Aorta (tissue), 5 donors: ENCODE data around the gene CAMSAP3. TPM values are rescaled to one million over a fixed set of nuclear protein-coding genes. Genes with fewer than 3 reads are reported as not detected.
"Not testable (repeated sequence)": the region's sequence is repeated elsewhere in the genome, so short reads cannot be mapped to it uniquely, and the experiment has no call there.

Source experiments
- ATAC-seq: fragments of 200-7000 bp; cut with Tn5 transposase; one replicate; pipeline ENCODE4 v1.9.1; 2022; ENCODE audit warnings: moderate library complexity; ENCODE audit not compliant: low FRiP score
- DNase-seq, 2 donors: peaks; one replicate each; pipeline ENCODE4 v3.0.0-alpha.2; 2020
- H3K27ac ChIP-seq, 2 donors: one replicate each; pipeline ENCODE4 v1.5.1; 2013; ENCODE audit warnings: low read length in 2 of 2, mild to moderate bottlenecking in 2 of 2, moderate library complexity in 2 of 2, control low read depth in 1 of 2, inconsistent platforms in 1 of 2, low read depth in 1 of 2
- H3K27me3 ChIP-seq, 2 donors: one replicate each; pipeline ENCODE4 v1.6.1; 2013; ENCODE audit warnings: control low read depth in 1 of 2, low read length in 1 of 2, mild to moderate bottlenecking in 1 of 2, moderate library complexity in 1 of 2; ENCODE audit not compliant: insufficient read depth in 2 of 2, control insufficient read depth in 1 of 2
- H3K36me3 ChIP-seq, 2 donors: one replicate each; pipeline ENCODE4 v1.6.1; 2013; ENCODE audit warnings: control low read depth in 1 of 2, low read length in 1 of 2, mild to moderate bottlenecking in 1 of 2; ENCODE audit not compliant: insufficient read depth in 2 of 2, control insufficient read depth in 1 of 2
- H3K4me1 ChIP-seq, 2 donors: one replicate each; pipeline ENCODE4 v1.6.1; 2013; ENCODE audit warnings: low read length in 2 of 2, control low read depth in 1 of 2, mild to moderate bottlenecking in 1 of 2, moderate library complexity in 1 of 2; ENCODE audit not compliant: insufficient read depth in 2 of 2, control insufficient read depth in 1 of 2
- H3K4me3 ChIP-seq, 2 donors: one replicate each; pipeline ENCODE4 v1.5.1; 2013; ENCODE audit warnings: low read length in 2 of 2, control low read depth in 1 of 2, mild to moderate bottlenecking in 1 of 2
- H3K9me3 ChIP-seq: one replicate; pipeline ENCODE4 v1.6.1; 2013; ENCODE audit warnings: mild to moderate bottlenecking, low read length; ENCODE audit not compliant: control insufficient read depth
- WGBS, 2 donors: extraction: QIAGEN DNeasy Blood & Tissue Kit; methylation state at CpG; one replicate each; pipeline ENCODE4 v1.1.7; 2013; 5-methylcytosine and 5-hydroxymethylcytosine counted together
- intact Hi-C, 2 donors: fragments of 100-400 bp; cut with DNase I; formaldehyde crosslinking; loops; one replicate each; pipeline versions ENCODE4 v1.14.2 to v1.15.0; 2022
- polyA plus RNA-seq, 2 donors: library from polyadenylated mRNA; stranded (reverse); fragments of 200-250 nt; gene quantifications; one replicate each; pipeline ENCODE4 v1.2.3, GENCODE V29; 2013
- total RNA-seq, 2 donors: library from RNA; stranded (reverse); fragmentation: NEBNext Ultra II Directional; extraction: Animal tissue kit (Norgen Biotek cat#: 25700); gene quantifications; one replicate each; pipeline ENCODE4 v1.2.1, GENCODE V29; 2021
- donor health status: healthy with polysubstance abuse.
- donor health status: Bipolar disorder and iron deficiency.
- donor health status: DM: no; HTN: no; CAD: no.
- donor health status: DM: no; HTN: no; CAD: no.
- donor health status: DM: yes; HTN: yes; CAD: no.

CAMSAP3 gene
- total and polyA plus RNA-seq, 4 donors: 0.05 to 5.0 TPM; not detected in 2

DNA sequence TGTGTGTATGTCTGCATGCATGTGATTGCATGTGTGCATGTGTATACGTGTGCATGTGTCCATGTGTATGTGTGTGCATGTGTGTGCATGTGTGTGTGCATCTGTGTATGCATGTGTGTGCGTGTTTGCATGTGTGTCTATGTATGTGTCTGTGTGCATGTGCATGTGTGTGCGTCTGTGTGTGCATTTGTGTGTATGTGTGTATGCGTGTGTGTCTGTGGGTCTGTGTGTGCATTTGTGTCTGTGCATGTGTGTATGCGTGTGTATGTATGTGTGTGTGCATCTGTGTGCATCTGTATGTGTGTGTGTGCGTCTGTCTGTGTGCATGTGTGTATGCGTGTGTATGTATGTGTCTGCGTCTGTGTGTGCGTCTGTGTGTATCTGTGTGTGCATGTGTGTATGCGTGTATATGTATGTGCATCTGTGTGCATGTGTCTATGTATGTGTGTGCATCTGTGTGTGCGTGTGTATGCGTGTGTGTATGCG is 44.2 kb downstream of the CAMSAP3 start:
- H3K4me3 ChIP-seq: no peak overlapping the region
- ATAC-seq (no peak), DNase-seq (no peak)
- no peaks in the 10 kb centered on the region for H3K4me1 ChIP-seq
- no peaks in the 10 kb centered on the region for H3K27me3 ChIP-seq
- no peaks in the 10 kb centered on the region for H3K36me3 ChIP-seq
- no peaks in the 10 kb centered on the region for H3K9me3 ChIP-seq
- WGBS, 2 donors: 95 to 96% methylated on average over 13 of the region's 13 CpGs
- intact Hi-C loops: no loop called here
- H3K27ac ChIP-seq: no peak overlapping the region

DNA sequence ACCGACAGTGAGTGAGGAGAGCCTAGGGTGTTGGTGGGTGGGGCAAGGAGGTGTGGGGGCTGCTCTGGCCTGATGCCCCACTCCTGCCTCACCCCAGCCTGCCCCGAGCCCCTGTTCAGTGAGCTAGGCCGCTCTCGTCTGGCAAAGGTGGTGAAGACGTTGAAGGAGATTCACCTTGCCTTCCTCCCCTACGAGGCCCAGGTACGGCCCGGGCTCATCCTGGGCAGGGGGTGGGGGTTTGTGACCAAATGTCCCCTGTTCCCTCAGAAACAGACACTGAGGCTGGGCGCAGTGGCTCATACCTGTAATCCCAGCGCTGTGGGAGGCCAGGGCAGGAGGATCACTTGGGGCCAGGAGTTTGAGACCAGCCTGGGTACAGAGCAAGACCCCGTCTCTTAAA is 45.1 kb downstream of the CAMSAP3 start:
- DNase-seq (no peak), ATAC-seq (no peak)
- H3K4me1 ChIP-seq: no peaks in the 10 kb centered on the region
- no peaks in the 10 kb centered on the region for H3K9me3 ChIP-seq
- no peak overlapping the region for H3K4me3 ChIP-seq
- H3K27me3 ChIP-seq: no peaks in the 10 kb centered on the region
- intact Hi-C loops: no loop called here
- WGBS, 2 donors: 90 to 91% methylated on average over 11 of the region's 11 CpGs
- no peak overlapping the region for H3K27ac ChIP-seq
- no peaks in the 10 kb centered on the region for H3K36me3 ChIP-seq

DNA sequence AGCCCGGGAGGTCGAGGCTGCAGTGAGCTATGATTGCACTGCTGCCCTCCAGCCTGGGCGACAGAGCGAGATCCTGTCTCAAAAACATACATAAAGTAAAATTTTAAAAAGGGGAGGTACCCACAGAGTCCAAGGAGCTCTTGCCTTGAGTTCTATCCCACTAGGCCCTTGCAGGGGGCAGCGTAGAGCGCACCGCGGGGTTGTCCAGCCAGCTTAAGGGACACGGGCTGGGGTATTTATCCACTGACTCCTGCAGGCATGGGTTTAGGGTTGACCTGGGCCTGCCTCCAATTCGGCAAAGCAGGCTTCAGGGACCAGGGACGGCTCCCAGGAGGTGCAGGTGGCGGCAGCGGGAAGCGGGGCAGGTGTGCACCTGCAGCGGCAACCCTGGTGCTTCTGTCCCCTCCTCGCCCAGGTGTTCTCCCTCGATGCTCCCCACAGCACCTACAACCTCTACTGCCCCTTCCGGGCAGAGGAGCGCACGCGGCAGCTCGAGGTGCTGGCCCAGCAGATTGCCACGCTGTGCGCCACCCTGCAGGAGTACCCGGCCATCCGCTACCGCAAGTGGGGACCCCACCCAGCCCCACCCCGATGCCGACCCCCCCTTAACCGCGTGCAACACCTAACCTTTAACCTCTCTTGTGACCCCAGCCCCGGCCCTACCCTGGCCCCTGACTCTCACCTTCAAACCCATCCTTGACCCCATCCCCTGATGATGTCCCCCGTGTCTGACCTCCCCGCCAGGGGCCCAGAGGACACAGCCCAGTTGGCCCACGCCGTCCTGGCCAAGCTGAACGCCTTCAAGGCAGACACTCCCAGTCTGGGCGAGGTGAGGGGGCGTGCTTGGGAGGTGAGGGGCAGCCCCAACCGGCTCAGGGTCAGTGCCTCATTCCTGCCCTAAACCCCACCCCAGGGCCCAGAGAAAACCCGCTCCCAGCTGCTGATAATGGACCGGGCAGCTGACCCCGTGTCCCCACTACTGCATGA is 45.9 kb downstream of the CAMSAP3 start:
- H3K36me3 ChIP-seq: no peaks in the 10 kb centered on the region
- WGBS, 2 donors: 78 to 81% methylated on average over 43 of the region's 43 CpGs
- DNase-seq (no peak), ATAC-seq (no peak)
- H3K9me3 ChIP-seq: no peaks in the 10 kb centered on the region
- H3K27ac ChIP-seq: no peak overlapping the region
- no peak overlapping the region for H3K4me3 ChIP-seq
- H3K27me3 ChIP-seq: no peaks in the 10 kb centered on the region
- H3K4me1 ChIP-seq: no peaks in the 10 kb centered on the region
- intact Hi-C loops: no loop called here

DNA sequence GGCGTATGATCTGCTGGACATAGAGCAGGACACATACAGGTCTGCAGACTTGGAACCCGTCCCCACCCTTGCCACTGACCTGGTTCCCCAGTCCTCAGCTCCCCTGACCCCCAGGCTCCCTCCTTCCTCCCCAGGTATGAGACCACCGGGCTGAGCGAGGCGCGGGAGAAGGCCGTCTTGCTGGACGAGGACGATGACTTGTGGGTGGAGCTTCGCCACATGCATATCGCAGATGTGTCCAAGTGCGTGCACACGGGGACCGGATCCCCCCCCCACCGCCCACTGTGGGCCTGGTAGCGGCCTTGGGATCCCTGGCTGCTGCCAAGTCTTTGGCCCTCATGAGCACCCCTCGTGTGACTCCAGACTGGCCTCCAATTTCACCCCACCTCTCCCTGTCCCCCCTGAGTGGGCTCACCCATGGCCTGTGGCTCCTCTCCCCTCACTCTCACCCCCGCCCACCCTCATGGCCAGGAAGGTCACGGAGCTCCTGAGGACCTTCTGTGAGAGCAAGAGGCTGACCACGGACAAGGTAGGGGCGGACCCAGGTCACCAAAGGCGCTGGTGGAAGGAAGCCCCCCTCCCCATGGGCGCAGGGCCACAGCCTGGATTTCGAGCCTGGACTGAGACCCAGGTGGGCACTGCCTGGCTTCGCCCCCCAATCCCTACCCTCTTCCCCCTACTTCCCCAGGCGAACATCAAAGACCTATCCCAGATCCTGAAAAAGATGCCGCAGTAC is 46.8 kb downstream of the CAMSAP3 start:
- no peaks in the 10 kb centered on the region for H3K27me3 ChIP-seq
- H3K4me3 ChIP-seq: no peak overlapping the region
- ATAC-seq (no peak), DNase-seq (no peak)
- H3K27ac ChIP-seq: no peak overlapping the region
- no peaks in the 10 kb centered on the region for H3K4me1 ChIP-seq
- 82 to 85% methylated on average over 26 to 27 of the region's 27 CpGs for WGBS, 2 donors
- H3K9me3 ChIP-seq: no peaks in the 10 kb centered on the region
- H3K36me3 ChIP-seq: no peaks in the 10 kb centered on the region
- intact Hi-C loops: no loop called here

DNA sequence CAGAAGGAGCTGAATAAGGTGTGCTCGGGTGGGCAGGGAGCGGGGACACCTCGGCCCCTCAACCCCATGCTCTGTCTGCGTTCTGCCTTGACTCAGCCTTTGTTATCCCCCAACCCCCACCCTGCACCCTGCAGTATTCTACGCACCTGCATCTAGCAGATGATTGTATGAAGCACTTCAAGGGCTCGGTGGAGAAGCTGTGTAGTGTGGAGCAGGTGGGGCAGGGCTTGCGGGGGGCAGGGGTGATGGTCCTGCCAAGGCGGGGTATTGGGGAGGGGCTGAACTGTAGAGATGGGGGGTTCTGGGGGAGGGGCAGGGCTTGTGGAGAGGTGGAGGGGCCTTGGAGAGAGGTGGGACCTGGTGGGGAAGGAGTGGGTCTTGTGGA is 47.4 kb downstream of the CAMSAP3 start:
- no peak for ATAC-seq
- intact Hi-C loops: no loop called here
- no peaks in the 10 kb centered on the region for H3K36me3 ChIP-seq
- H3K4me3 ChIP-seq: no peak overlapping the region
- H3K4me1 ChIP-seq: no peaks in the 10 kb centered on the region
- no peaks in the 10 kb centered on the region for H3K27me3 ChIP-seq
- H3K9me3 ChIP-seq: no peaks in the 10 kb centered on the region
- no peak overlapping the region for H3K27ac ChIP-seq
- 92% methylated on average over 8 of the region's 8 CpGs for WGBS, 2 donors
- no peak for DNase-seq

DNA sequence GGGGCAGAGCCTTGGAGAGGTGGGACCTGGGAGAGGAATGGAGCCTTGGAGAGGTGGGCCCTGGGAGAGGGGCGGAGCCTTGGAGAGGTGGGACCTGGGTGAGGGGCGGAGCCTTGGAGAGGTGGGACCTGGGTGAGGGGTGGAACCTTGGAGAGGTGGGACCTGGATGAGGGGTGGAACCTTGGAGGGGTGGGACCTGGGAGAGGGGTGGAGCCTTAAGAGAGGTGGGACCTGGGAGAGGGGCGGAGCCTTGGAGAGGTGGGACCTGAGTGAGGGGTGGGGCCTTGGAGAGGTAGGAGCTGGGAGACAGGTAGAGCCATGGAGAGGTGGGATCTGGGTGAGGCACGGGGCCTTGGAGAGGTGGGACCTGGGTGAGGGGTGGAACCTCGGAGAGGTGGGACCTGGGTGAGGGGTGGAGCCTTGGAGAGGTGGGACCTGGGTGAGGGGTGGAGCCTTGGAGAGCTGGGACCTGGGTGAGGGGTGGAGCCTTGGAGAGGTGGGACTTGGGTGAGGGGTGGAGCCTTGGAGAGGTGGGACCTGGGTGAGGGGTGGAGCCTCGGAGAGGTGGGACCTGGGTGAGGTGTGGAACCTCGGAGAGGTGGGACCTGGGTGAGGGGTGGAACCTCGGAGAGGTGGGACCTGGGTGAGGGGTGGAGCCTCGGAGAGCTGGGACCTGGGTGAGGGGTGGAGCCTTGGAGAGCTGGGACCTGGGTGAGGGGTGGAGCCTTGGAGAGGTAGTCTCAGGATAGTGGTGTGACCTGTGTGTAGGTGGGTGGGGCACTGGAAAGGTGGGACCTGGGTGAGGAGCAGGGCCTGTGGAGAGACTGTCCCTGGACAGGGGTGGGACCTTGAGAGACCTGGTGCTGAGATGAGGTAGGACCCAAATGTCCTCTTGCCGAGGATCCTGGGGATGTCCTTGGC is 48.2 kb downstream of the CAMSAP3 start:
- H3K4me1 ChIP-seq, H3K9me3 ChIP-seq, DNase-seq, H3K36me3 ChIP-seq, ATAC-seq, H3K27me3 ChIP-seq, intact Hi-C loops, H3K27ac ChIP-seq, H3K4me3 ChIP-seq: not testable (repeated sequence)
- WGBS, 2 donors: 43 to 90% methylated on average over 10 of the region's 10 CpGs

DNA sequence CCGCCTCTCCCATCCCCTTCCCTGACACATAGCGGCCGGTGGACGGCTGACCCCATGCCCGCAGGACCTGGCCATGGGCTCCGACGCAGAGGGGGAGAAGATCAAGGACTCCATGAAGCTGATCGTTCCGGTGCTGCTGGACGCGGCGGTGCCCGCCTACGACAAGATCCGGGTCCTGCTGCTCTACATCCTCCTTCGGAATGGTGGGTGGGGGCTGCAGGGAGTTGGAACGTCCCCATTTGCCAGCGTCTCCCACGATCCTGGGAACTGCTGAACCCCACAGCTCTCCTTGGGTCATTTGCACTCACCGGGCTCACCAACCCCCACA is 48.9 kb downstream of the CAMSAP3 start:
- DNase-seq (no peak), ATAC-seq (no peak)
- H3K4me1 ChIP-seq: no peaks in the 10 kb centered on the region
- H3K36me3 ChIP-seq: no peaks in the 10 kb centered on the region
- intact Hi-C loops: no loop called here
- H3K9me3 ChIP-seq: no peaks in the 10 kb centered on the region
- WGBS, 2 donors: 93 to 94% methylated on average over 20 of the region's 20 CpGs
- H3K27me3 ChIP-seq: no peaks in the 10 kb centered on the region
- H3K27ac ChIP-seq: no peak overlapping the region
- H3K4me3 ChIP-seq: no peak overlapping the region

DNA sequence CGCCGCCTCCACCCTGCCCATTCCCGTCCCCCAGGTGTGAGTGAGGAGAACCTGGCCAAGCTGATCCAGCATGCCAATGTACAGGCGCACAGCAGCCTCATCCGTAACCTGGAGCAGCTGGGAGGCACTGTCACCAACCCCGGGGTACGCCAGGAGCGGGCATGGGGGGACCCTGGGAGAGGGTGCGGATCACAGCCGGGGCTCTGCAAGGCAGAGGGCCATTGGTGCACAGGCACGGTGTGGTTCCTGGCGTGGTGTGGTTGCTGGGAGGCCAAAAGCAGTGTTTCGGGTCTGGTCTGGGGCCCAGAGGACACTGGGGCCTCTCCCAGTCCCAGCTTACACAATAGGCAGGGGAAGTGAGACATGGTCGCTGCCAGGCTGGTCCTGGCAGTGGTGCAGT is 49.5 kb downstream of the CAMSAP3 start:
- 88% methylated on average over 14 of the region's 14 CpGs for WGBS, 2 donors
- no peak overlapping the region for H3K27ac ChIP-seq
- H3K4me3 ChIP-seq: no peak overlapping the region
- no peaks in the 10 kb centered on the region for H3K9me3 ChIP-seq
- ATAC-seq: peak; percentile 30
- no peaks in the 10 kb centered on the region for H3K36me3 ChIP-seq
- no peak for DNase-seq
- H3K27me3 ChIP-seq: no peaks in the 10 kb centered on the region
- intact Hi-C loops: no loop called here
- H3K4me1 ChIP-seq: no peaks in the 10 kb centered on the region
